CD4-positive, alpha-beta T cell treated with Interleukin-1 beta for 1 hour (primary cell): ENCODE results near the gene KCNT1.

ENCODE experiments used
- DNase-seq, 2 donors: peaks; one replicate each; pipeline ENCODE4 v3.0.0-alpha.2; 2020 to 2022

KCNT1 gene

DNA sequence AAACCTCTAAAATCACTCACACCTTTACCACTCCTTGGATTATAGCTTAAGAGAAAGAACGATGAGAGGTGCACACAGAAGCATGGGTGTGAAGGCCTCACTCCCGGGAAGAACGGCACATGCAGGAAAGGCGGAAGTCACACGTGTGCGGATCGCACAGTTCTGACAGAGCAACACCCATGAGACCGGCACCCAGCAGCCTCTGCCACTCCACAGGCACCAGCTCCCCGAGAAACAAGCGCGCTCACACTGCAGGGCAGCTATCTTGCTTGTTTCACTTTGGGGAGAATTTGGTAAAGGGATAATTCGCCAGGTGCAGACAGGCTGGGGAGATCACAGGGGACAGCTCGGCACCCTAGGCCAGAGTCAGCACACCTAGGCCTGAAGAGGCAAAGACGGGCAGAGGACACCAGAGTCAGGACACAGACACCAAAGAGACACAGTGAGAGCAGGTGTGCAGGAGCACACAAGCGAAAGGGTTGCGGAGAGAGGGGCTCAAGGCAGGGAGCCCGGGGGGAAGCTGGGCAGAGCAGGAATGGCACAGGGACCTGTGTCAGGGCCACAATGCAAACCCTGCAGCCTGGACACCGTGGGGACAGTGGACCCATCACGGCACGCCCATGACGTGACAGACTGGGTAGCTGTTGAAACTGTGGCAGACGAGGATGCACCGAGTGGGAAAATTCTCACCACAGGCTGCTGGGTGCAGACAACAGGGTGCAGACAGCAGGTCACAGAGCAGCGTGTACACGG lies 123.6 kb downstream of the KCNT1 start:
- no peak for DNase-seq

DNA sequence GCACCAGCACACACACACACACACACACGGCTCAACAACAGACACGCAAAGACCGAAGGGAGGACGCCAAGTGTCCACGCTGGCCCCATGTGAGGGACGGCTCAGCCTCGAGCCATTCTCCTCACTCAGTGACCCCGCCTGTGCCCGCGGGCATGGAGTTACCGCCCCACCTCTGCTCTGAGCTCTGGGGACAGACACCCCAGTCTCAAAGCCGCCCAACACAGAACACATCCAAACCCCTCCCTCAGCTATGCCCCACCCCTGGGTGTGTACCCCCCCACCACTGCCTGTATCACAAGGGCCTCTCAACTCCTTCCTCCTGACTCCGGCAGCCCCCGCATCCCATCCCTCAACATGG lies 124.2 kb downstream of the KCNT1 start:
- DNase-seq, result no peak

DNA sequence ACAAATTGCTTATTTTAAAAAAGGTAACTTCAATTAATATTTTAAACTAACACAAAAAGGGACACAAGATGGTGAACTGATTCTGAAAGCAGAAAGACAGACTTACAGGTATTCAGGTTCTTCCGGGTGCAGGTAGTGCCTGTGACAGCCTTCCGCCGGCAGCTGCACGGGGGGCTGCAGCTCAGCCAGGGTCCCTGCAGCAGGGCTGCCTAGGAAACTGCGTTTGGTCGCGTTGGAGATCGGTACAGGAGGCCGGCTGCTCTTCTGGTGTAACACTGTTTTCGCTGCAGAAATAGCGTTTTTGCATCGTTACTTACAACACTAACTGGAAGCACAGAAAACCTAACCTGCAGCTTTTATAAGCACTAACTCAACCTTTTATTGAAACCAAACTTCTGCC lies 125.3 kb downstream of the KCNT1 start:
- no peak for DNase-seq

DNA sequence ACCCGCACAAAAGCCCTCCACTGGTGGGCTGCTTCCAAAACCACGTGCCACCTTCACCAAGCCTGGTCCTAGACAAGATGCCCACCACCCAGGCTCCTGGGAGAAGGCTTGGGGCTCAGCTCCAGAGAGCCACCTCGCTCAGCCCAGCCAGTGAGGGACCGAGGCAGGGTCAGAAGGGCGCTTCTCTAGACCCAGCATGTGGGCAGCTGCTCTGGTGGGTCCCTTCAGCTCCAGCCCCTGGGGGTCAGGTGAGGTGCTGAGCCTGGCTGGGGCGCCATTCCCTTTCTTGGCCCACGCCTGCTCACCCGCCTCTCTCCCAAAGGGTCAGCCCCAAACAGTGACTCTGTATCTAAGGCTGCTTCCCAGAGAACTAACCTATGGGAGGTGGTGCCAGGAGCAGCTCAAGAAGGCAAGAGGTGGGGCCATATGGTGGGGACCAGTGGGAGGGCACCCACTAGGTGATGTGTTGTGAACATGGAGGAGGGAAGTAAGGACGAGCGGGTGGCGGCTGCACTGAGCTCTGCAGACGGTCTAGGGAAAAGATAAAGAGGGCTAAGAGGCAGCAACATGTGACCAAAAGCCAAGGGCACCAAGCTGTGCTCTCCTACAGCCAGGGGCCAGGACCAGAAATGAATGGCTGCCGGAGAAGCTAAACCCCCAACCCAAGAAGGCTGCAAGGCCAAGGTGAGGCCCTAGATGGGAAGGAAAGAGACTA lies 126.0 kb downstream of the KCNT1 start:
- no peak for DNase-seq

DNA sequence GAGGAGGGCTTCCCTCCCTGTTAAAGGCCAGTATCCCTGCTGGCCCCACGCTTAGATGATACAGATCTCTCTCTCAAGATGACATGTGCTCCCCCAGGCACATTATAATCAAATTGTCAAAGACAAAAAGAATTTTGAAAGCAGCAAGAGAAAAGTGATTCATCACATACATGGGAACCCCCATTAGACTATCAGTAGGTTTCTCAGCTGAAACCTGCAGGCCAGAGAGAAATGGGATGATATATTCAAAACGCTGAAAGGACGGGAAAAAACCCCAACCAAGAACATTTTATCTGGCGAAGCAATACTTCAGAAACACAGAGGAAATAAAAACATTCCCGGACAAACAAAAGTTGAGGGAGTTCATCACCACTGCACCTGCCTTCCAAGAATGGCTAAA lies 126.7 kb downstream of the KCNT1 start:
- DNase-seq, result no peak

DNA sequence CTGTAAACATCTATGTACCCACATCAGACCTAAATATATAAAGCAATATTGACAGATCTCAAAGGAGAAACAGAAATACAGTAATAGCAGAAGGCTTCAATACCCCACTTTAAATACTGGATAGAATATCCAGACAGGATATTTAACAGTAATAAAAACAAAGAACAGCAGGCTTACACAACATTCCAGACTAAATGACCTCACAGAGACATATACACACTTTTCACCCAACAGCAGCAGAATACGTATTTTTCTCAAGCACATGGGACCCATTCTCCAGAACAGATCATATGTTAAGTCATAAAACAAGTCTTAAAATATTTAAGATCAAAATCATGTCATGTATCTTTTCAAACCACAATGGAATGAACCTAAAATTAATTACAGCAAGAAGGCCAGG lies 128.5 kb downstream of the KCNT1 start:
- DNase-seq, result no peak

DNA sequence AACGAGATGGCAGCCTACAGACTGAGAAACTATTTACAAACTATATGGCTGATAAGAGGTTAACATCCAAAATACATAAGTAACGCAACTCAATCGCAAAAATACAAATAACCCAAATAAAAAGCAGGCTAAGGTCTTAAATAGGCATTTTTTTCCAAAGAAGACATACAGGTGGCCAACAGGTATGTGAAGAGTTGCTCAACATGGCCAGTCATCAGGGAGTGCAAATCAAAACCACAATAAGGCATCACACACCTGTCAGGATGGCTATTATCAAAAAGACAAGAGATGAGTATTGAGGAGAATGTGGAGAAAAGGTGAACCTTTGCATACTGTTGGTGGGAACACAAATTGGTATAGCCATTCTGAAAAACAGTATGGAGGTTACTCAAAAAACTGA lies 131.9 kb downstream of the KCNT1 start:
- DNase-seq, result no peak

DNA sequence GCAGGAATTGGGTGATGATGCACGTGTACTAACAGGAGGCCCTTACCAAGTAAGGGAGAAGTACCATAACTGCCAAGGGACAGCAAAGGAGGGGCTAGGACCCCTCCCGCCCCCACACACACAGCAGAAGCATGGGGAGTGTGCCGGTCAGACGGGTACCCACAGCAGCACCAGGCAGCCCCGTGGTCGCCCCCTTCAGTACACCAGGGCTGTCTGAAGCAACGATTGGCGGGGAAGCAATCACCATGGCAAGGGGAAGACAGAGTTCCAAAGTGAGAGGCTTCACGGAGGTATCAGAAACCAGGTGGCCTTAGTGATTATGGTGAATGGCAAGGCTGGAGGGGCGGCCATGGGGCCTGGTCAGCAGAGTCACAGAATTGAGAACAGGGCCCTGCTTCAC lies 133.1 kb downstream of the KCNT1 start:
- DNase-seq, result no peak

DNA sequence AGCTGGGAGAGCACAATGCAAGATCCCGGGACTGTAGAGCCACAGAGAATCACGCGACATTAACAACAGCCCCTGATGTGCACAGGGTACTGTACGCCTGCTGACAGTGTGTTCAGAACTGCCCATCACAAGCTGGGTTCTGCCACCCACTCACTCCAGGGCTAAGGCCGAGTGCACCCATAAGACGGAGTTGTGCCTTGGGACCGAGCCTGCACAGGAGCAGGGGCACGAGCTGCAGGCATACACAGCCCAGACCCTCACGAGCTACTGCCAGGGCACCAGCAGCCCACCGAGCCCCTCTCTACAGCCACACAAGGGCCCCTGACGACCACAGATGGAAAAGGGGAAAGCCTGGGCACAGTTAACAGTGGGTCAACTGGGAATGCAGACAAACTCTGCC lies 137.5 kb downstream of the KCNT1 start:
- no peak for DNase-seq

DNA sequence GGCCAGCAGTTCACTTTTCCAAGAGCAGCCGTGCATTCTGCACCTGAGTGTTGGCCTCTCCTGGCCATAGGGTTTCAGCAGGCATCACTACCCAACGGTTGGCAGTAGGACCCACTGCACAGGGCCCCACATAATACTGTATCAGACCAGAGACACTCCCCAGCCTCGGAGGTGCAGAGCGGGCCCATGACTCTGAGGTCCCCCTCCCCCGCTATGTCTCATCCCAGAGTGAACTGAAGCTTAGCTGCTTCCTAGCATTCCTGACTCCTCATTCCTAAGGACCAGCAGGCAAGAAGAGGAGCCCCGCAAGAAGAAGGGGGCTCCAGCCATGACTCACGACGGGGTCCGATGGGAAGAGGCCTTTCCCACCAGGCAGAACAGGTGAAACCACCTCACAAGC lies 138.1 kb downstream of the KCNT1 start:
- no peak for DNase-seq

DNA sequence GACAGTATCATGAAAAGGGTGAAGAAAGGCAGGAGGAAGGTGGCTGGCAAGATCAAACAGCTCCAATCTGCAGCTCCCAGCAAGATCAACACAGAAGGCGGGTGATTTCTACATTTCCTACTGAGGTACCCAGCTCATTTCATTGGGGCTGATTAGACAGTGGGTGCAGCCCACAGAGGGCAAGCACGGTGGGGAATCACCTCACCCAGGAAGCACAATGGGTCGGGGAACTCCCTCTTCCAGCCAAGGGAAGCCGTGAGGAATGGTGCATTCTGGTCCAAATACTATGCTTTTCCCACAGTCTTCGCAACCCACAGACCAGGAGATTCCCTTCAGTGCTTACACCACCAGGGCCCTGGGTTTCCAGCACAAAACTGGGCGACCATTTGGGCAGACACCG lies 138.6 kb downstream of the KCNT1 start:
- no peak for DNase-seq
